Stomach (tissue), 4 donors: ENCODE results near the gene ACSF3.

Source experiments
- EP300 ChIP-seq: sonication (generic); formaldehyde crosslinking; IDR thresholded peaks from one replicate; pipeline ENCODE4 v1.6.1; 2017; ENCODE audit warnings: antibody characterized with exemption
- TF ChIP-seq, protein P1 (sequence below), 7 experiments: fragments of 450-650 bp in 4 of 7; fragments of 200-600 bp in 3 of 7; sonication (generic) in 3 of 7; IDR thresholded peaks; one replicate each; pipeline ENCODE4 v1.5.1; 2016 to 2019; ENCODE audit warnings: antibody characterized with exemption in 7 of 7, control low read depth in 2 of 7, mild to moderate bottlenecking in 1 of 7

DNA sequence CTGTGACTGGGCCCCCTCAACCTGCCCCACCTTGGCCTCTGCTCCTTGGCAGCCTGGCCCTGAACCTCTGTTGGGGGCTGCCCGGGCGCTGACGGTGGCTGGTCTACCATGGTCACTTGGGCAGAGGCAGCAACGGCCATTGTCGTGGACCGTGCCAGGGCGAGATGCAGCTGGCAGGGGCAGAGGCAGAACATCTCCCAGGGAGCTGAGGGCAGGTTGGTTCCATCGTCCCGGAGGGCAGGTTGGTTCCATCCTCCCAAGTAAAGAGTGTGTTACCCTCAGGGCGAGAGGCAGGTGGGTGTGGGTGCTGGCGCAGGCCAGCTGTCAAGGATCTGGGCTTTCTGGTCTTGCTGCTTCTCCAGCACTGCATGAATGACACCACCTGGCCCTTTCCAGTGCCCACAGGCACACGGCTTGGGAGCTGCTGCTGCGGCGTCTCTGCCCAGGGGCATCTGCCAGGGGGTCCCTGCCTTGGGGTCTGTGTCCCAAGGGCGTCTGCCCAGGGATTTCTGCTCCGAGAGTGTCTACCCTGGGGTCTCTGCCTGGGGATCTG, 12.0 kb downstream of the ACSF3 start:
- TF ChIP-seq, protein P1, sequence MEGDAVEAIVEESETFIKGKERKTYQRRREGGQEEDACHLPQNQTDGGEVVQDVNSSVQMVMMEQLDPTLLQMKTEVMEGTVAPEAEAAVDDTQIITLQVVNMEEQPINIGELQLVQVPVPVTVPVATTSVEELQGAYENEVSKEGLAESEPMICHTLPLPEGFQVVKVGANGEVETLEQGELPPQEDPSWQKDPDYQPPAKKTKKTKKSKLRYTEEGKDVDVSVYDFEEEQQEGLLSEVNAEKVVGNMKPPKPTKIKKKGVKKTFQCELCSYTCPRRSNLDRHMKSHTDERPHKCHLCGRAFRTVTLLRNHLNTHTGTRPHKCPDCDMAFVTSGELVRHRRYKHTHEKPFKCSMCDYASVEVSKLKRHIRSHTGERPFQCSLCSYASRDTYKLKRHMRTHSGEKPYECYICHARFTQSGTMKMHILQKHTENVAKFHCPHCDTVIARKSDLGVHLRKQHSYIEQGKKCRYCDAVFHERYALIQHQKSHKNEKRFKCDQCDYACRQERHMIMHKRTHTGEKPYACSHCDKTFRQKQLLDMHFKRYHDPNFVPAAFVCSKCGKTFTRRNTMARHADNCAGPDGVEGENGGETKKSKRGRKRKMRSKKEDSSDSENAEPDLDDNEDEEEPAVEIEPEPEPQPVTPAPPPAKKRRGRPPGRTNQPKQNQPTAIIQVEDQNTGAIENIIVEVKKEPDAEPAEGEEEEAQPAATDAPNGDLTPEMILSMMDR (IDR thresholded peaks at IDR 0.05), result no peak
- TF ChIP-seq EP300, result no peak
